Measurements from ENCODE around the gene PLCXD1. TPM values are rescaled to one million over a fixed set of nuclear protein-coding genes. Genes with fewer than 3 reads are reported as not detected.
"Not testable (repeated sequence)": the region's sequence is repeated elsewhere in the genome, so short reads cannot be mapped to it uniquely, and the experiment has no call there.

PLCXD1 gene
- total RNA-seq, 2 experiments from 2014 or later = 41.1 to 67.9 TPM

GRCh38 chrX:257681-258289, 23.4 kb upstream of the PLCXD1 start:
- H3K27me3 Mint-ChIP-seq = no peaks in the 10 kb centered on the region
- H3K4me3 Mint-ChIP-seq = no peak overlapping the region

GRCh38 chrX:258291-259040, 22.7 kb upstream of the PLCXD1 start:
- Mint-ChIP-seq H3K36me3 (no peaks in the 10 kb centered on the region), H3K4me3 (no peak overlapping the region), H3K4me1 (no peaks in the 10 kb centered on the region), H3K9me3 (ENCODE audit: low read depth) (no peaks in the 10 kb centered on the region), H3K27ac (no peak overlapping the region), H3K27me3 (no peaks in the 10 kb centered on the region)
- no peak for ATAC-seq
- DNase-seq = peak; percentile 29
- CTCF ChIA-PET = no interaction called here

More at GRCh38 chrX:257681-258289, 23.4 kb upstream of the PLCXD1 start:
- Mint-ChIP-seq H3K27ac (no peak overlapping the region), H3K9me3 (ENCODE audit: low read depth) (peaks cover 1% of the 10 kb centered on the region), H3K36me3 (no peaks in the 10 kb centered on the region), H3K4me1 (no peaks in the 10 kb centered on the region)
- CTCF ChIA-PET = no interaction called here
- peak; percentile 18 for DNase-seq
- ATAC-seq = no peak

- H3K36me3 Mint-ChIP-seq = no peaks in the 10 kb centered on the region
- H3K4me1 Mint-ChIP-seq = no peaks in the 10 kb centered on the region
- H3K27me3 Mint-ChIP-seq = no peaks in the 10 kb centered on the region
- ATAC-seq = peak; percentile 49
- no peaks in the 10 kb centered on the region for H3K9me3 Mint-ChIP-seq (ENCODE audit: low read depth)
- peak; percentile 41 for DNase-seq
- CTCF ChIA-PET = no interaction called here
- H3K27ac Mint-ChIP-seq = peak overlapping the region; percentile 71
- H3K4me3 Mint-ChIP-seq = no peak overlapping the region
Observed at GRCh38 chrX:259692-260355, 21.4 kb upstream of the PLCXD1 start.

- no peak for ATAC-seq
- Mint-ChIP-seq H3K27me3 (no peaks in the 10 kb centered on the region), H3K9me3 (ENCODE audit: low read depth) (no peaks in the 10 kb centered on the region)
Observed at GRCh38 chrX:261167-261918, 19.8 kb upstream of the PLCXD1 start.

GRCh38 chrX:261919-262352, 19.2 kb upstream of the PLCXD1 start:
- ATAC-seq = no peak
- H3K27ac Mint-ChIP-seq = no peak overlapping the region

More at GRCh38 chrX:261167-261918, 19.8 kb upstream of the PLCXD1 start:
- no peak overlapping the region for H3K4me3 Mint-ChIP-seq
- CTCF ChIA-PET = no interaction called here
- no peaks in the 10 kb centered on the region for H3K36me3 Mint-ChIP-seq
- no peaks in the 10 kb centered on the region for H3K4me1 Mint-ChIP-seq
- no peak overlapping the region for H3K27ac Mint-ChIP-seq
- peak; percentile 30 for DNase-seq

GRCh38 chrX:262381-262909, 18.7 kb upstream of the PLCXD1 start:
- H3K4me1 Mint-ChIP-seq = no peaks in the 10 kb centered on the region
- H3K27ac Mint-ChIP-seq = no peak overlapping the region
- no peaks in the 10 kb centered on the region for H3K27me3 Mint-ChIP-seq
- no peaks in the 10 kb centered on the region for H3K36me3 Mint-ChIP-seq
- no peaks in the 10 kb centered on the region for H3K9me3 Mint-ChIP-seq (ENCODE audit: low read depth)
- ATAC-seq (no peak), DNase-seq (peak; percentile 22)
- CTCF ChIA-PET = no interaction called here
- no peak overlapping the region for H3K4me3 Mint-ChIP-seq

More at GRCh38 chrX:261919-262352, 19.2 kb upstream of the PLCXD1 start:
- no peaks in the 10 kb centered on the region for H3K9me3 Mint-ChIP-seq (ENCODE audit: low read depth)
- no peaks in the 10 kb centered on the region for H3K36me3 Mint-ChIP-seq
- no peaks in the 10 kb centered on the region for H3K4me1 Mint-ChIP-seq
- no peaks in the 10 kb centered on the region for H3K27me3 Mint-ChIP-seq
- H3K4me3 Mint-ChIP-seq = no peak overlapping the region
- CTCF ChIA-PET = no interaction called here
- peak; percentile 22 for DNase-seq

GRCh38 chrX:264006-264405, 17.2 kb upstream of the PLCXD1 start:
- H3K4me1 Mint-ChIP-seq; H3K36me3 Mint-ChIP-seq; H3K27ac Mint-ChIP-seq; H3K4me3 Mint-ChIP-seq; ATAC-seq; H3K9me3 Mint-ChIP-seq (ENCODE audit: low read depth); H3K27me3 Mint-ChIP-seq; CTCF ChIA-PET: not testable (repeated sequence)
- peak; percentile 26 for DNase-seq

GRCh38 chrX:264634-265455, 16.3 kb upstream of the PLCXD1 start:
- CTCF ChIA-PET = no interaction called here
- peak; percentile 27 for DNase-seq
- Mint-ChIP-seq H3K27me3 (no peaks in the 10 kb centered on the region), H3K4me3 (no peak overlapping the region), H3K9me3 (ENCODE audit: low read depth) (no peaks in the 10 kb centered on the region), H3K27ac (peak overlapping the region; percentile 36), H3K36me3 (no peaks in the 10 kb centered on the region), H3K4me1 (no peaks in the 10 kb centered on the region)
- no peak for ATAC-seq

- H3K4me3 Mint-ChIP-seq = no peak overlapping the region
- H3K36me3 Mint-ChIP-seq = no peaks in the 10 kb centered on the region
- no peak overlapping the region for H3K27ac Mint-ChIP-seq
- CTCF ChIA-PET = no interaction called here
- no peaks in the 10 kb centered on the region for H3K27me3 Mint-ChIP-seq
- H3K9me3 Mint-ChIP-seq (ENCODE audit: low read depth) = no peaks in the 10 kb centered on the region
- ATAC-seq = no peak
- no peaks in the 10 kb centered on the region for H3K4me1 Mint-ChIP-seq
- no peak for DNase-seq
Observed at GRCh38 chrX:265502-265901, 15.7 kb upstream of the PLCXD1 start.

- CTCF ChIA-PET = no interaction called here
- ATAC-seq (no peak), DNase-seq (peak; percentile 28)
- Mint-ChIP-seq H3K27ac (no peak overlapping the region), H3K4me3 (no peak overlapping the region), H3K9me3 (ENCODE audit: low read depth) (no peaks in the 10 kb centered on the region), H3K27me3 (no peaks in the 10 kb centered on the region), H3K4me1 (no peaks in the 10 kb centered on the region), H3K36me3 (no peaks in the 10 kb centered on the region)
Observed at GRCh38 chrX:267771-268261, 13.4 kb upstream of the PLCXD1 start.

GRCh38 chrX:270848-271367, 10.3 kb upstream of the PLCXD1 start:
- H3K27ac Mint-ChIP-seq = no peak overlapping the region
- peaks cover 4% of the 10 kb centered on the region for H3K27me3 Mint-ChIP-seq
- H3K4me3 Mint-ChIP-seq = no peak overlapping the region
- H3K9me3 Mint-ChIP-seq (ENCODE audit: low read depth) = no peaks in the 10 kb centered on the region
- ATAC-seq (no peak), DNase-seq (no peak)
- H3K36me3 Mint-ChIP-seq = no peaks in the 10 kb centered on the region
- CTCF ChIA-PET = no interaction called here
- H3K4me1 Mint-ChIP-seq = no peaks in the 10 kb centered on the region

GRCh38 chrX:274904-275475, 6.2 kb upstream of the PLCXD1 start:
- Mint-ChIP-seq H3K27me3 (peaks cover 7% of the 10 kb centered on the region), H3K4me1 (peaks cover 9% of the 10 kb centered on the region), H3K4me3 (no peak overlapping the region), H3K27ac (no peak overlapping the region), H3K9me3 (ENCODE audit: low read depth) (no peaks in the 10 kb centered on the region), H3K36me3 (no peaks in the 10 kb centered on the region)
- CTCF ChIA-PET = no interaction called here
- DNase-seq = no peak
- ATAC-seq = no peak
